ENCODE measurements around the gene SLC4A1. TPM values are rescaled to one million over a fixed set of nuclear protein-coding genes. Genes with fewer than 3 reads are reported as not detected.
A peak's percentile ranks its signal among the peaks of the same experiment; 100 is the strongest.

The SLC4A1 gene
- total and polyA plus RNA-seq, 2 donors from 2014 or later, result 2.1 to 201 TPM

GRCh38 chr17:44222112-44222869 lies 45.6 kb downstream of the SLC4A1 start:
- DNase-seq (peak; percentile 79 to 93 (median 89)), FAIRE-seq (no peak)
- H3K4me1 ChIP-seq (ENCODE audit: control insufficient read depth in 2 of 3, insufficient read depth in 2 of 3, low read depth in 1 of 3, low read length in 3 of 3), result peaks cover 6 to 22% (median 21%) of the 10 kb centered on the region in 3 donors
- H3K27me3 ChIP-seq (ENCODE audit: control insufficient read depth, insufficient read depth, low read length), result no peaks in the 10 kb centered on the region
- H3K36me3 ChIP-seq (ENCODE audit: control insufficient read depth in 2 of 3, insufficient read depth in 3 of 3, low read length in 3 of 3), result no peaks in the 10 kb centered on the region
- H3K9me3 ChIP-seq (ENCODE audit: control insufficient read depth in 2 of 3, insufficient read depth in 1 of 3, low read length in 3 of 3), result no peaks in the 10 kb centered on the region
- H3K4me3 ChIP-seq (ENCODE audit: low read length in 3 of 3), result peak overlapping the region; percentile 53 to 83 (median 72)
- peak overlapping the region; percentile 22 to 91 (median 71) for H3K9ac ChIP-seq (ENCODE audit: low read length in 3 of 3)
- peak overlapping the region; percentile 88 to 95 for H3K27ac ChIP-seq (ENCODE audit: low read depth in 2 of 2, low read length in 2 of 2)
- intact Hi-C loops (cut with DNase I), result no loop called here
- TF ChIP-seq CTCF (IDR thresholded peaks at IDR 0.05; ENCODE audit: borderline replicate concordance, extremely low read depth, insufficient read depth), result peak; percentile 12

DNA sequence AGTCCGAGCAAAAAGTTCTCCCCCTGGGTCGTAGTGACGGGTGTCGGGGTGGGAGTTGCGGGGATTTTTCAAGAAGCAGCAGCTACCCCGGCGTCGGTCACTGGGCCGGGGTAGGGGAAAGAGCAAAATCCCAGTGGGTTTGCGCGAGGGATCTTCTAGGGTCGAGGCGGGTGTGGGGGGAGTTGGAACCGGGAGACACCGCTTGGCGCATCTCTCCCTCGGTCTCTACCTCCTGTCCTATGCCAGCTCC lies 46.1 kb downstream of the SLC4A1 start:
- intact Hi-C loops (cut with DNase I), result no loop called here

GRCh38 chr17:44221084-44221861 lies 46.7 kb downstream of the SLC4A1 start:
- H3K27me3 ChIP-seq (ENCODE audit: control insufficient read depth, insufficient read depth, low read length), result no peaks in the 10 kb centered on the region
- peak; percentile 84 to 93 (median 90) for DNase-seq
- intact Hi-C loops (cut with DNase I), result no loop called here
- H3K27ac ChIP-seq (ENCODE audit: low read depth in 2 of 2, low read length in 2 of 2), result peak overlapping the region; percentile 88 to 95
- TF ChIP-seq CTCF (IDR thresholded peaks at IDR 0.05; ENCODE audit: borderline replicate concordance, extremely low read depth, insufficient read depth), result no peak
- peaks cover 6 to 9% (median 7%) of the 10 kb centered on the region in 3 donors for H3K36me3 ChIP-seq (ENCODE audit: control insufficient read depth in 2 of 3, insufficient read depth in 3 of 3, low read length in 3 of 3)
- H3K4me1 ChIP-seq (ENCODE audit: control insufficient read depth in 2 of 3, insufficient read depth in 2 of 3, low read depth in 1 of 3, low read length in 3 of 3), result peaks cover 6 to 31% (median 30%) of the 10 kb centered on the region in 3 donors
- peak overlapping the region; percentile 31 to 91 (median 71) for H3K9ac ChIP-seq (ENCODE audit: low read length in 3 of 3)
- no peaks in the 10 kb centered on the region for H3K9me3 ChIP-seq (ENCODE audit: control insufficient read depth in 2 of 3, insufficient read depth in 1 of 3, low read length in 3 of 3)
- FAIRE-seq, result no peak
- peak overlapping the region; percentile 40 to 83 (median 72) for H3K4me3 ChIP-seq (ENCODE audit: low read length in 3 of 3)

More for the DNA sequence above, 46.1 kb downstream of the SLC4A1 start:
- Histone ChIP-seq H3K9me3 (ENCODE audit: control insufficient read depth in 2 of 3, insufficient read depth in 1 of 3, low read length in 3 of 3) (no peaks in the 10 kb centered on the region), H3K27me3 (ENCODE audit: control insufficient read depth, insufficient read depth, low read length) (no peaks in the 10 kb centered on the region), H3K27ac (ENCODE audit: low read depth in 2 of 2, low read length in 2 of 2) (peak overlapping the region; percentile 88 to 95), H3K4me1 (ENCODE audit: control insufficient read depth in 2 of 3, insufficient read depth in 2 of 3, low read depth in 1 of 3, low read length in 3 of 3) (peaks cover 6 to 27% (median 26%) of the 10 kb centered on the region in 3 donors), H3K4me3 (ENCODE audit: low read length in 3 of 3) (peak overlapping the region; percentile 53 to 83 (median 72)), H3K36me3 (ENCODE audit: control insufficient read depth in 2 of 3, insufficient read depth in 3 of 3, low read length in 3 of 3) (peaks cover under 1 to 4% (median 2%) of the 10 kb centered on the region in 3 donors), H3K9ac (ENCODE audit: low read length in 3 of 3) (peak overlapping the region; percentile 31 to 91 (median 71))
- no peak for TF ChIP-seq CTCF (IDR thresholded peaks at IDR 0.05; ENCODE audit: borderline replicate concordance, extremely low read depth, insufficient read depth)
- FAIRE-seq (no peak), DNase-seq (no peak)

Data from kidney (tissue), 14 donors.